GM13977 (cell line): Measurements from ENCODE around the gene CCDC85A.
"Not testable (repeated sequence)": the region's sequence is repeated elsewhere in the genome, so short reads cannot be mapped to it uniquely, and the experiment has no call there.

Source experiments
- DNase-seq: peaks from one replicate; pipeline ENCODE4 v3.0.0; 2012; ENCODE audit warnings: low spot score
- CTCF ChIP-seq: IDR thresholded peaks from 2 replicates; pipeline ENCODE4 v1.5.1; 2012; ENCODE audit warnings: mild to moderate bottlenecking, control low read depth; ENCODE audit not compliant: insufficient read depth; ENCODE audit errors: extremely low read depth, missing control alignments
- in situ Hi-C: fragments of 300-500 bp; cut with MboI; formaldehyde crosslinking; loops from one replicate; pipeline ENCODE4 v1.12.0; 2022; ENCODE audit warnings: low sequenced_read_pairs, low pct_unique_long_range_greater_than_20kb, mixed read lengths, inconsistent platforms; ENCODE audit not compliant: unreplicated experiment

Gene CCDC85A

GRCh38 chr2:56183643-56184499 lies at the start of gene CCDC85A:
Gene CCDC85A (plus strand): TSS chr2:56183990. CDS start chr2:56184625, 635 bp downstream.
- DNase-seq = peak; percentile 90
- TF ChIP-seq CTCF = peak; percentile 94
- in situ Hi-C loops = loop anchor here (25.0 kb wide), 1 partner anchor 1328 kb away; no protein-coding TSS in a partner anchor

GRCh38 chr2:56134861-56135260 lies 48.9 kb upstream of the CCDC85A start:
- DNase-seq = no peak
- in situ Hi-C loops = loop anchor here (10.0 kb wide), 1 partner anchor 420 kb away; no protein-coding TSS in a partner anchor

GRCh38 chr2:56142497-56143061 lies 41.2 kb upstream of the CCDC85A start:
- DNase-seq, in situ Hi-C loops: not testable (repeated sequence)

More at GRCh38 chr2:56134861-56135260, 48.9 kb upstream of the CCDC85A start:
- no peak for TF ChIP-seq CTCF

- in situ Hi-C loops = no loop called here
Observed at GRCh38 chr2:56147907-56148306, 35.9 kb upstream of the CCDC85A start.

GRCh38 chr2:56148825-56149224 lies 35.0 kb upstream of the CCDC85A start:
- no peak for TF ChIP-seq CTCF
- in situ Hi-C loops = no loop called here
- DNase-seq = no peak

More at GRCh38 chr2:56147907-56148306, 35.9 kb upstream of the CCDC85A start:
- DNase-seq = no peak
- no peak for TF ChIP-seq CTCF

GRCh38 chr2:56151841-56152240 lies 31.9 kb upstream of the CCDC85A start:
- no peak for DNase-seq
- no peak for TF ChIP-seq CTCF
- in situ Hi-C loops = no loop called here

GRCh38 chr2:56155188-56155587 lies 28.6 kb upstream of the CCDC85A start:
- no peak for DNase-seq
- no peak for TF ChIP-seq CTCF
- in situ Hi-C loops = no loop called here

- in situ Hi-C loops, DNase-seq: not testable (repeated sequence)
Observed at GRCh38 chr2:56159875-56160274, 23.9 kb upstream of the CCDC85A start.
